Vagina (tissue), 2 donors: ENCODE measurements around the gene MAML2. TPM values are rescaled to one million over a fixed set of nuclear protein-coding genes. Genes with fewer than 3 reads are reported as not detected.

ENCODE experiments used
- DNase-seq, 2 donors: peaks; one replicate each; pipeline ENCODE4 v3.0.0-alpha.2; 2017; ENCODE audit errors: extremely low spot score in 2 of 2
- H3K27ac ChIP-seq: fragments of 200-600 bp; sonication (generic); one replicate; pipeline ENCODE4 v1.5.1; 2019
- H3K27me3 ChIP-seq: fragments of 200-600 bp; sonication (generic); one replicate; pipeline ENCODE4 v1.5.1; 2019
- H3K36me3 ChIP-seq, 2 donors: fragments of 200-600 bp; sonication (generic); one replicate each; pipeline ENCODE4 v1.5.1; 2017 to 2019
- H3K4me1 ChIP-seq: fragments of 200-600 bp; sonication (generic); one replicate; pipeline ENCODE4 v1.5.1; 2019
- H3K4me3 ChIP-seq, 2 donors: fragments of 200-600 bp; sonication (generic); 1 replicate in 1 of 2; 2 replicates in 1 of 2; pipeline ENCODE4 v1.5.1; 2016 to 2019
- H3K9me3 ChIP-seq: fragments of 200-600 bp; sonication (generic); one replicate; pipeline ENCODE4 v1.5.1; 2019
- CTCF ChIP-seq, 3 experiments: fragments of 450-650 bp in 2 of 3; fragments of 200-600 bp in 1 of 3; sonication (generic) in 1 of 3; IDR thresholded peaks; one replicate each; pipeline ENCODE4 v1.5.1; 2017 to 2019; ENCODE audit warnings: antibody characterized with exemption in 3 of 3, mild to moderate bottlenecking in 2 of 3, moderate library complexity in 2 of 3
- POLR2A ChIP-seq, 2 donors: fragments of 450-650 bp; IDR thresholded peaks; one replicate each; pipeline ENCODE4 v1.6.1; 2017; ENCODE audit warnings: antibody characterized with exemption in 2 of 2, mild to moderate bottlenecking in 2 of 2, moderate library complexity in 2 of 2
- POLR2AphosphoS5 ChIP-seq, 2 donors: sonication (generic); formaldehyde crosslinking; IDR thresholded peaks; one replicate each; pipeline ENCODE4 v1.9.0; 2017; ENCODE audit warnings: antibody characterized with exemption in 2 of 2, mild to moderate bottlenecking in 2 of 2, low read depth in 1 of 2; ENCODE audit not compliant: insufficient read depth in 1 of 2
- intact Hi-C: fragments of 100-400 bp; cut with DNase I; formaldehyde crosslinking; loops from one replicate; pipeline ENCODE4 v1.15.1; 2023
- total RNA-seq: library from RNA; depleted of rRNA; stranded (reverse); fragments of >200 nt; gene quantifications from one replicate; pipeline ENCODE4 v1.2.3, GENCODE V29; 2016

MAML2 gene
- total RNA-seq, 1 donor from 2014 or later, result 36.3 TPM

- intact Hi-C loops, result no loop called here
- TF ChIP-seq CTCF (IDR thresholded peaks at IDR 0.05) (no peak), POLR2AphosphoS5 (IDR thresholded peaks at IDR 0.05; ENCODE audit: insufficient read depth in 1 of 2, low read depth in 1 of 2) (no peak), POLR2A (IDR thresholded peaks at IDR 0.05) (no peak)
- Histone ChIP-seq H3K4me3 (no peak overlapping the region), H3K27me3 (no peaks in the 10 kb centered on the region), H3K4me1 (peaks cover 67% of the 10 kb centered on the region), H3K27ac (no peak overlapping the region), H3K36me3 (no peaks in the 10 kb centered on the region), H3K9me3 (no peaks in the 10 kb centered on the region)
- no peak for DNase-seq
Measured at GRCh38 chr11:96204366-96204659, 138.7 kb downstream of the MAML2 start.

- no peaks in the 10 kb centered on the region for H3K27me3 ChIP-seq
- no peaks in the 10 kb centered on the region for H3K36me3 ChIP-seq
- H3K9me3 ChIP-seq, result no peaks in the 10 kb centered on the region
- TF ChIP-seq CTCF (IDR thresholded peaks at IDR 0.05), result no peak
- no peak for TF ChIP-seq POLR2A (IDR thresholded peaks at IDR 0.05)
- no peak for TF ChIP-seq POLR2AphosphoS5 (IDR thresholded peaks at IDR 0.05; ENCODE audit: insufficient read depth in 1 of 2, low read depth in 1 of 2)
- H3K27ac ChIP-seq, result no peak overlapping the region
- H3K4me1 ChIP-seq, result peaks cover 62% of the 10 kb centered on the region
- H3K4me3 ChIP-seq, result no peak overlapping the region
- intact Hi-C loops, result no loop called here
- DNase-seq, result no peak
Measured at GRCh38 chr11:96203567-96204365, 139.2 kb downstream of the MAML2 start.

DNA sequence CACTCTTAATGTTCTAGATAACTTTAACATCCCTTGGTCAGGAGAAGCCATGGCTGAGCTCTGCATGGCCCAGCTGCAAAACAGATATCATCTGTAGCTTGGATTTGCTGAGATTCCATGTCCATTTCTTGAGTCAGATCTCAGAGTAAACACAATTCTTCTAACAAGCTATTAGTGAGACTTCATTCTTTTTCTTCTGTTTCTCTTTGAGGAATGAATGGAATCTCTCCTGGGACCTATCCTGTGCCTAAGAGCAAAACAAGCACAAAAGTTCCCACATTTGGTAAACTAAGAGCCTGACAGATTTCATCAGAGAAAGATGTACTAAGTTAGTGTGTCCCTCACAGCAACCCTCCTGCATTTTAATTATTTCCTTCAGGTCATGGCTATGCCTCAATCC, 142.8 kb downstream of the MAML2 start:
- H3K36me3 ChIP-seq, result no peaks in the 10 kb centered on the region
- intact Hi-C loops, result no loop called here
- DNase-seq, result no peak

GRCh38 chr11:96199563-96200025, 143.4 kb downstream of the MAML2 start:
- Histone ChIP-seq H3K9me3 (no peaks in the 10 kb centered on the region), H3K27me3 (no peaks in the 10 kb centered on the region), H3K4me3 (no peak overlapping the region), H3K4me1 (peaks cover 36% of the 10 kb centered on the region), H3K36me3 (no peaks in the 10 kb centered on the region), H3K27ac (peak overlapping the region; percentile 66)
- DNase-seq, result no peak
- intact Hi-C loops, result no loop called here
- TF ChIP-seq POLR2AphosphoS5 (IDR thresholded peaks at IDR 0.05; ENCODE audit: insufficient read depth in 1 of 2, low read depth in 1 of 2), result no peak
- no peak for TF ChIP-seq CTCF (IDR thresholded peaks at IDR 0.05)
- no peak for TF ChIP-seq POLR2A (IDR thresholded peaks at IDR 0.05)

More for the DNA sequence above, 142.8 kb downstream of the MAML2 start:
- Histone ChIP-seq H3K4me3 (no peak overlapping the region), H3K9me3 (no peaks in the 10 kb centered on the region), H3K4me1 (peaks cover 37% of the 10 kb centered on the region), H3K27me3 (no peaks in the 10 kb centered on the region), H3K27ac (peak overlapping the region; percentile 66)
- TF ChIP-seq POLR2AphosphoS5 (IDR thresholded peaks at IDR 0.05; ENCODE audit: insufficient read depth in 1 of 2, low read depth in 1 of 2), result no peak
- TF ChIP-seq POLR2A (IDR thresholded peaks at IDR 0.05), result no peak
- TF ChIP-seq CTCF (IDR thresholded peaks at IDR 0.05), result no peak
